WI38 (cell line): ENCODE results near the gene TSPAN19.

Experiments used
- H3K4me3 ChIP-seq: 2 replicates; pipeline ENCODE4 v1.5.1; 2011; ENCODE audit warnings: low read depth, mild to moderate bottlenecking, control low read depth, low read length
- CTCF ChIP-seq: IDR thresholded peaks from 2 replicates; pipeline ENCODE4 v1.5.1; 2012; ENCODE audit warnings: low read depth, mild to moderate bottlenecking, control low read depth, low read length

Gene TSPAN19

GRCh38 chr12:85058339-85058738, 22.3 kb upstream of the TSPAN19 start:
- no peak for TF ChIP-seq CTCF
- no peak overlapping the region for H3K4me3 ChIP-seq

- TF ChIP-seq CTCF, result peak; percentile 32; the same call in 1 of the 2 replicates
- H3K4me3 ChIP-seq, result no peak overlapping the region
Observed at GRCh38 chr12:85057370-85057963, 21.4 kb upstream of the TSPAN19 start.

GRCh38 chr12:85043829-85044228, 7.8 kb upstream of the TSPAN19 start:
- no peak for TF ChIP-seq CTCF
- no peak overlapping the region for H3K4me3 ChIP-seq

GRCh38 chr12:85041395-85041794, 5.3 kb upstream of the TSPAN19 start:
- no peak overlapping the region for H3K4me3 ChIP-seq
- no peak for TF ChIP-seq CTCF

GRCh38 chr12:85036733-85037132, 656 bp upstream of the TSPAN19 start:
- H3K4me3 ChIP-seq, result peak overlapping the region; percentile 55

GRCh38 chr12:85029456-85029855, 6.6 kb downstream of the TSPAN19 start:
- TF ChIP-seq CTCF, result no peak
- no peak overlapping the region for H3K4me3 ChIP-seq

More at GRCh38 chr12:85036733-85037132, 656 bp upstream of the TSPAN19 start:
- no peak for TF ChIP-seq CTCF

- no peak overlapping the region for H3K4me3 ChIP-seq
- TF ChIP-seq CTCF, result no peak
Observed at GRCh38 chr12:85018098-85018497, 18.0 kb downstream of the TSPAN19 start.
